H1 (cell line): ENCODE measurements around the gene CALM3. TPM values are rescaled to one million over a fixed set of nuclear protein-coding genes. Genes with fewer than 3 reads are reported as not detected.

ENCODE experiments used
- CTCF ChIA-PET: fragments of 300-600 bp; sonication (Branson Sonifier 250); formaldehyde crosslinking; loops from one replicate; lab custom pipeline; 2021; ENCODE audit not compliant: partially characterized antibody; lab: Charles Lee
- POLR2A ChIA-PET: fragments of 300-600 bp; sonication (Branson Sonifier 250); formaldehyde crosslinking; loops from one replicate; lab custom pipeline; 2021; ENCODE audit warnings: inconsistent platforms; ENCODE audit not compliant: partially characterized antibody; lab: Charles Lee
- DNase-seq, 2 experiments: peaks; one replicate each; pipeline versions ENCODE4 v3.0.0 to v3.0.0-alpha.2; 2010 to 2022; ENCODE audit warnings: low spot score in 2 of 2, low read depth in 1 of 2, mixed read lengths in 1 of 2
- FAIRE-seq: peaks from 2 replicates; lab custom pipeline; 2011; peaks lifted over from hg19 to GRCh38; lab: Jason Lieb, UNC
- H2AFZ ChIP-seq: 2 replicates; pipeline ENCODE4 v1.8.1; 2012; ENCODE audit warnings: low read length, inconsistent platforms
- H2AK5ac ChIP-seq: 2 replicates; pipeline ENCODE4 v1.6.1; 2013; ENCODE audit warnings: low read depth, low read length
- H2BK120ac ChIP-seq: replicated peaks from 2 replicates; pipeline ENCODE3; 2013; ENCODE audit warnings: low read depth, low read length, inconsistent platforms
- H2BK12ac ChIP-seq: 2 replicates; pipeline ENCODE4 v1.6.1; 2013; ENCODE audit warnings: low read depth, low read length
- H2BK15ac ChIP-seq: 2 replicates; pipeline ENCODE4 v1.6.1; 2013; ENCODE audit warnings: low read length
- H2BK20ac ChIP-seq: 2 replicates; pipeline ENCODE4 v1.6.1; 2013; ENCODE audit warnings: low read length
- H2BK5ac ChIP-seq: 2 replicates; pipeline ENCODE4 v1.6.1; 2013; ENCODE audit warnings: low read depth, low read length
- H3K14ac ChIP-seq: 2 replicates; pipeline ENCODE4 v1.6.1; 2013; ENCODE audit warnings: inconsistent platforms; ENCODE audit not compliant: insufficient read length
- H3K18ac ChIP-seq: 2 replicates; pipeline ENCODE4 v1.6.1; 2013; ENCODE audit warnings: low read length; ENCODE audit errors: extremely low read depth
- H3K23ac ChIP-seq: 2 replicates; pipeline ENCODE4 v1.6.1; 2013; ENCODE audit warnings: inconsistent platforms; ENCODE audit not compliant: insufficient read length
- H3K23me2 ChIP-seq: 2 replicates; pipeline ENCODE4 v1.6.1; 2013; ENCODE audit warnings: low read depth, low read length
- H3K27ac ChIP-seq: 2 replicates; pipeline ENCODE4 v1.6.1; 2011; ENCODE audit warnings: low read depth, low read length, inconsistent platforms
- H3K27me3 ChIP-seq, 4 experiments: replicated peaks in 1 of 4; 1 replicate in 1 of 4; 2 replicates in 3 of 4; pipeline versions ENCODE4 v1.6.1 to v1.8.1; 2011 to 2013; ENCODE audit warnings: low read length in 3 of 4, mild to moderate bottlenecking in 3 of 4, inconsistent platforms in 2 of 4, mixed read lengths in 2 of 4, moderate library complexity in 1 of 4; ENCODE audit not compliant: control insufficient read depth in 3 of 4, insufficient read depth in 3 of 4; ENCODE audit errors: extremely low read depth in 1 of 4
- H3K36me3 ChIP-seq, 4 experiments: 2 replicates each; pipeline versions ENCODE4 v1.6.1 to v1.8.1; 2011 to 2013; ENCODE audit warnings: mild to moderate bottlenecking in 4 of 4, low read length in 3 of 4, moderate library complexity in 2 of 4, control low read depth in 1 of 4, inconsistent platforms in 1 of 4; ENCODE audit not compliant: insufficient read depth in 4 of 4, control insufficient read depth in 2 of 4
- H3K4ac ChIP-seq: replicated peaks from 2 replicates; pipeline ENCODE3; 2013; ENCODE audit warnings: low read length, low read depth, mixed read lengths, inconsistent platforms; ENCODE audit not compliant: insufficient read length
- H3K4me1 ChIP-seq, 4 experiments: replicated peaks in 1 of 4; 1 replicate in 1 of 4; 2 replicates in 3 of 4; pipeline versions ENCODE4 v1.6.1 to v1.8.1; 2011 to 2013; ENCODE audit warnings: low read length in 3 of 4, inconsistent platforms in 2 of 4, mixed read lengths in 1 of 4; ENCODE audit not compliant: insufficient read depth in 4 of 4, control insufficient read depth in 3 of 4
- H3K4me2 ChIP-seq, 2 experiments: 2 replicates each; pipeline versions ENCODE4 v1.6.1 to v1.8.1; 2011 to 2013; ENCODE audit warnings: low read depth in 2 of 2, low read length in 2 of 2, control low read depth in 1 of 2, inconsistent platforms in 1 of 2, mild to moderate bottlenecking in 1 of 2; ENCODE audit not compliant: insufficient read depth in 1 of 2
- H3K4me3 ChIP-seq, 4 experiments: fragments of 200-600, 300-600 bp in 1 of 4; sonication (generic), shearing (Covaris generic), sonication (Bioruptor Twin) in 1 of 4; 2 replicates each; pipeline versions ENCODE4 v1.5.1 to v1.8.1; 2011 to 2016; ENCODE audit warnings: low read length in 4 of 4, low read depth in 3 of 4, control low read depth in 2 of 4, inconsistent platforms in 2 of 4, mild to moderate bottlenecking in 2 of 4, mixed read lengths in 1 of 4, moderate library complexity in 1 of 4; ENCODE audit not compliant: insufficient read depth in 2 of 4; ENCODE audit errors: extremely low read depth in 1 of 4
- H3K56ac ChIP-seq: replicated peaks from 2 replicates; pipeline ENCODE3; 2013; ENCODE audit warnings: low read depth, mild to moderate bottlenecking, mixed read lengths, low read length, inconsistent platforms; ENCODE audit not compliant: insufficient read length
- H3K79me1 ChIP-seq: 2 replicates; pipeline ENCODE4 v1.6.1; 2013; ENCODE audit warnings: low read depth, low read length, control low read depth
- H3K79me2 ChIP-seq, 2 experiments: 2 replicates each; pipeline versions ENCODE4 v1.6.1 to v1.8.1; 2012 to 2013; ENCODE audit warnings: low read length in 2 of 2, mild to moderate bottlenecking in 2 of 2, inconsistent platforms in 1 of 2; ENCODE audit not compliant: insufficient read depth in 2 of 2, control insufficient read depth in 1 of 2
- H3K9ac ChIP-seq, 4 experiments: replicated peaks in 1 of 4; 1 replicate in 1 of 4; 2 replicates in 3 of 4; pipeline versions ENCODE4 v1.6.1 to v1.8.1; 2011 to 2013; ENCODE audit warnings: low read depth in 3 of 4, low read length in 3 of 4, control low read depth in 2 of 4, mild to moderate bottlenecking in 2 of 4, moderate library complexity in 2 of 4, inconsistent platforms in 1 of 4; ENCODE audit errors: extremely low read depth in 1 of 4
- H3K9me3 ChIP-seq, 2 experiments: 2 replicates each; pipeline versions ENCODE4 v1.6.1 to v1.8.1; 2012 to 2013; ENCODE audit warnings: mild to moderate bottlenecking in 2 of 2, moderate library complexity in 2 of 2, control low read depth in 1 of 2, inconsistent platforms in 1 of 2, low read depth in 1 of 2, low read length in 1 of 2, mixed read lengths in 1 of 2; ENCODE audit not compliant: insufficient read depth in 2 of 2
- H4K20me1 ChIP-seq, 2 experiments: replicated peaks in 1 of 2; 2 replicates each; pipeline versions ENCODE3 to v1.8.1; 2011 to 2013; ENCODE audit warnings: inconsistent platforms in 2 of 2, low read length in 2 of 2, mild to moderate bottlenecking in 1 of 2; ENCODE audit not compliant: insufficient read depth in 2 of 2, control insufficient read depth in 1 of 2
- H4K5ac ChIP-seq: 2 replicates; pipeline ENCODE4 v1.6.1; 2013; ENCODE audit warnings: low read length, low read depth, mixed read lengths, inconsistent platforms; ENCODE audit not compliant: insufficient read length
- H4K8ac ChIP-seq: 2 replicates; pipeline ENCODE4 v1.8.0; 2013; ENCODE audit warnings: mild to moderate bottlenecking, moderate library complexity, low read length, inconsistent platforms; ENCODE audit not compliant: insufficient read depth; ENCODE audit errors: extremely low read depth
- H4K91ac ChIP-seq: replicated peaks from 2 replicates; pipeline ENCODE3; 2013; ENCODE audit warnings: low read length, mixed read lengths, inconsistent platforms; ENCODE audit not compliant: insufficient read length
- EP300 ChIP-seq, 2 experiments: IDR thresholded peaks; 1 replicate in 1 of 2; 2 replicates in 1 of 2; pipeline ENCODE4 v1.6.1; 2011 to 2012; ENCODE audit warnings: low read depth in 2 of 2, low read length in 2 of 2, mild to moderate bottlenecking in 2 of 2, borderline replicate concordance in 1 of 2, inconsistent platforms in 1 of 2, moderate library complexity in 1 of 2
- EZH2 ChIP-seq: fragments of 200-600 bp; sonication (generic); IDR thresholded peaks from 2 replicates; pipeline ENCODE4 v1.7.1; 2012; ENCODE audit warnings: low read depth, mild to moderate bottlenecking, moderate library complexity, low read length, inconsistent platforms; ENCODE audit not compliant: severe bottlenecking
- FOSL1 ChIP-seq: IDR thresholded peaks from 2 replicates; pipeline ENCODE4 v1.6.1; 2011; ENCODE audit warnings: mild to moderate bottlenecking, low read depth, low read length, moderate library complexity; ENCODE audit not compliant: insufficient read depth
- ZNF274 ChIP-seq: IDR thresholded peaks from 2 replicates; pipeline ENCODE4 v1.7.0; 2012; ENCODE audit warnings: low read length, borderline replicate concordance; ENCODE audit errors: extremely low read depth
- WGBS, 2 experiments: shearing (Covaris generic) in 1 of 2; methylation state at CpG; one replicate each; pipeline versions ENCODE4 v1.1.6 to v1.1.7; 2013 to 2015; ENCODE audit warnings: low lambda C conversion rate in 2 of 2, mixed read lengths in 2 of 2, inconsistent platforms in 1 of 2, low coverage in 1 of 2, missing lambda C conversion rate in 1 of 2; ENCODE audit not compliant: insufficient replicate concordance in 2 of 2, insufficient coverage in 1 of 2, insufficient read length in 1 of 2; ENCODE audit errors: extremely low coverage in 1 of 2, missing lambda C conversion rate in 1 of 2; 5-methylcytosine and 5-hydroxymethylcytosine counted together
- polyA plus RNA-seq, 7 experiments: library from polyadenylated mRNA; depleted of rRNA in 3 of 7; stranded (reverse) in 5 of 7; unstranded in 2 of 7; fragments of >200 nt in 5 of 7; fragments of 200-250 nt in 2 of 7; gene quantifications; 1 replicate in 5 of 7; 2 replicates in 1 of 7; 4 replicates in 1 of 7; pipeline versions ENCODE4 v1.2.1 to v1.2.3, GENCODE V29; 2011 to 2013; ENCODE audit warnings: missing spikeins in 2 of 7, mixed read lengths in 2 of 7
- total RNA-seq: library from RNA; stranded (reverse); fragmentation: NEBNext Ultra II Directional; extraction: Animal tissue kit (Norgen Biotek cat#: 25700); gene quantifications from 2 replicates; pipeline ENCODE4 v1.2.1, GENCODE V29; 2021

CALM3 gene
- total and polyA plus RNA-seq, 2 of the 8 experiments (the other 6 are each of a cell fraction or from before 2014, with no cell fraction given): 315 to 326 TPM

DNA sequence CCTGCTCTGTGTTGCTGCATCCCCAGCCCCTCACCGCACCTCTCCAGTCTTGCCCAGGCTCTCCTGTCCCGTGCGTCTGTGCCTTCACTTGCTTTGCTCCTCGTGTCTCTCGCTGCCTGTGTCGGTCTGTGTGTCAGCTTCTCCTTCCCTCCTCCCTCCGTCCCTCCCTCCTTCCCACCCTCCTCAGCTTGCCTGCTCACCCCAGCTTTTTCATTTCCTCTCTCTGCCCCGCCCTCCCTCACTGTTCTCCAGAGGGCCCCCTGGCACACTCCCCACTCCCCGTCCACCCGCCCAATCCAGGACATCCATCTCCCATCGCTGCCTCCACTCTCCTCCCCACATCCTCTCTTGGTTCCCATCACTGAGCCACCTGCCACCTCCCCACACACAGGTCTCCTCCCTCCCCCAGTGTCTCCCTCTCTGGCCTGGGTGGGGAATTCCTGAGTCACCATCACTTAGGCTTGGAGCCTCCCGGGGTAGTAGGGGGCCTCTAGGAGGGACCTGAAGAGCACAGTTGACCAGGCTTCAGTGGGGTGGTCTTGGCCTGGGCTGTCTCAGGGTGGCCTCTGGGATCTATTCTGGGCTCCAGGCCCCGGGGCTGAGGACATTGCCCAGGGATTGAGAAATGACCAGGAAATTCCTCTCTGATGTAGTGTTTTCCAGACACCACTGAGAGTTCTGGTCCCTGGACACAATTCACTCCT is 24.0 kb downstream of the CALM3 start, which contains the start of gene PTGIR:
PTGIR (minus strand) TSS at position 132 of the 704 bp plus-strand sequence. CDS start 864 bp downstream, outside the sequence.
- H3K27me3 ChIP-seq: no peaks in the 10 kb centered on the region
- peak within 1 kb of the TSS; percentile 68; the same call in 1 of the 2 replicates for H2BK12ac ChIP-seq
- no peak within 1 kb of the TSS for H3K4ac ChIP-seq
- 84% methylated on average over 8 of the region's 13 CpGs; no CpG with 5 or more reads in 1 of the 2 experiments for WGBS, 2 experiments
- no peak within 1 kb of the TSS for H2BK120ac ChIP-seq
- H3K9me3 ChIP-seq: no peaks in the 10 kb centered on the region
- H2AFZ ChIP-seq: peak within 1 kb of the TSS; percentile 62; the same call in 1 of the 2 replicates
- H3K79me1 ChIP-seq: no peaks in the 10 kb centered on the region
- DNase-seq (no peak), FAIRE-seq (no peak)
- POLR2A ChIA-PET: interaction anchor here (0.6 to 1.3 kb wide), 3 partner anchors 18 to 243 kb away, joined by 3 to 4 read pairs (median 3); no protein-coding TSS in a partner anchor
- 0 out of 2 replicates have a peak within 1 kb of the TSS, but pooled peaks have one; percentile 3 for H2BK20ac ChIP-seq
- no peaks in the 10 kb centered on the region for H3K23me2 ChIP-seq
- no peak within 1 kb of the TSS for H2AK5ac ChIP-seq
- H3K56ac ChIP-seq: no peak within 1 kb of the TSS
- H3K4me1 ChIP-seq: peaks cover 0 to 12% (median 4%) of the 10 kb centered on the region in 4 experiments; a peak in 4 of 7 replicates
- H4K20me1 ChIP-seq: no peaks in the 10 kb centered on the region
- H3K4me2 ChIP-seq: no peak within 1 kb of the TSS
- H4K8ac ChIP-seq: peak within 1 kb of the TSS; percentile 16
- H3K14ac ChIP-seq: no peak within 1 kb of the TSS
- H3K18ac ChIP-seq: no peak within 1 kb of the TSS
- CTCF ChIA-PET: interaction anchor here (0.8 to 15.3 kb wide), 6 partner anchors 8 to 96 kb away, joined by 3 to 309 read pairs (median 6); no protein-coding TSS in a partner anchor
- no peaks in the 10 kb centered on the region for H3K36me3 ChIP-seq
- no peaks in the 10 kb centered on the region for H3K79me2 ChIP-seq
- H2BK5ac ChIP-seq: no peak within 1 kb of the TSS
- H3K27ac ChIP-seq: no peak within 1 kb of the TSS
- H4K91ac ChIP-seq: peak within 1 kb of the TSS; percentile 91
- no peak within 1 kb of the TSS for H3K23ac ChIP-seq
- H4K5ac ChIP-seq: no peak within 1 kb of the TSS
- H3K4me3 ChIP-seq: no peak within 1 kb of the TSS
- no peak within 1 kb of the TSS for H3K9ac ChIP-seq
- H2BK15ac ChIP-seq: peak within 1 kb of the TSS; percentile 19; the same call in 1 of the 2 replicates
- TF ChIP-seq EZH2: no peak
- TF ChIP-seq FOSL1: no peak
- TF ChIP-seq ZNF274: no peak
- no peak for TF ChIP-seq EP300 (IDR thresholded peaks at IDR 0.05; ENCODE audit: borderline replicate concordance in 1 of 2, low read depth in 2 of 2, low read length in 2 of 2)
